ENCODE measurements around the gene PAQR8.

Gene PAQR8

DNA sequence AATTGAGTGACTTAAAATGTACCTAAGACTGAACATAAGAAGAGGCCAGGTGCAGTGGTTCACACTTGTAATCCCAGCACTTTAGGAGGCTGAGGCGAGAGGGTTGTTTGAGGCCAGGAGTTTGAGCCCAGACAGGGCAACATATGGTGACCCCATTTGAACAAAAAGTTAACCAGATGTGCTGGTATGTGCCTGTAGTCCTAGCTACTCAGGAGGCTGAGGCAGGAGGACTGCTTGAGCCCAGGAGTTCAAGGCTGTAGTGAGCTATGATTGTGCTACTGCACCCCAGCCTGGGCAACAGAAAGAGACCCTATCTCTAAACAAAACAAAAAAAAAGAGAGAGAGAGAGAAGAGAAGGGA is 10.1 kb upstream of the PAQR8 start:
- DNase-seq, result no peak

DNA sequence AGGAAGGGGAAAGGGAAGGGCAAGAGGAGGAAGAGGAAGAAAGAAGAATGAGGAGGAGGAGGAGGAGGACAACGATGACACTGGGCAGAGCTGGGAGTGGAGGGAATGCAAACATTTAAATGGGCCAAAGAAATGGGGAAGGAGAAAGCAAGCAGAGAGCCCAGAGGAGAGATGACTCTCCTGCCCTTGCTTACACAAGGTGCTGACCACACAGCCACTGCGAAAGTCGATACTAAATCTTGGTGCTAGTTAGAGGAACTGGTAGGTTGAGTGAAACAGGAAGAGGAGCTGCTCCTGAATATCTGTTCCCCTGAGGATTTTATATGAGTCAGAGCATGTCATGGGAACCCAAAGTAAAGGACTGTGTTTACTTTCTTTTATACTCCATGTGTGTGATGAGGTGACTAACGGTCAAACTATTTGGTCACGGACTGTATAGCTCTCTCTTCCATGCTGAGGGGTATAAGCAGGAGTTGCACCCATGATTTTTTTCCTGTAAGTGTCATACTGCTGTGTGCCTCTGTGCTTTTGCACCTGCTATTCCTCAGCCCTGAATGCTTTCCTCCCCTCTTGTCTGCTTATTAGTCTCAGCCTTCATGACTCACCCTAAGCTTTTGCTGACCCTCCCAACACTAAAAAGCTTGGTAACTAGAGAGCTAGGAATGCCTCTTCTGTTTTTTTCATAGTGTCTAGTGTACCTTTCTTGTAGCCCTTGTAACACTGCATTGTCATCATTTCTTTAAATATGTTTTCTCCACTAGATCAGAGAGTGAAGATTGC is 9.5 kb upstream of the PAQR8 start:
- DNase-seq, result no peak

DNA sequence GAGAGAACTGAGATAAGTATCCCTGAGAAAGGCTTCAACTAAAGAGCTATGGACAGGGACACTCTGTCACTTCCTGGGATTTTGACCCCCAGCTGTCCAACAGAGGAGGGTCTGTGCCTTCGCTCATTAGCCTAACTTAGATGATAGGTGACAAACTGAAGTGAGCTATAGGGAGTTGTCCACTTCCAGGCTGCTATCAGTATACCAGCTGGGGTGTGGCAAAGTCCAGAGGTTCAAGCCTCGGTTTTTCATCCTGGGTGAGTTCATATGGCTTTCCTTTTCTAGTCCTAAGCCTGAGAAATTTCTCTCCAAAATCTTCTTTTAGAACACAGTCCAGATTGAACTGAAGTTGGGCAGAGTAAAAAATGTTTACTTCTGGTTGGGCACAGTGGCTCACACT is 5.9 kb upstream of the PAQR8 start:
- no peak for DNase-seq

DNA sequence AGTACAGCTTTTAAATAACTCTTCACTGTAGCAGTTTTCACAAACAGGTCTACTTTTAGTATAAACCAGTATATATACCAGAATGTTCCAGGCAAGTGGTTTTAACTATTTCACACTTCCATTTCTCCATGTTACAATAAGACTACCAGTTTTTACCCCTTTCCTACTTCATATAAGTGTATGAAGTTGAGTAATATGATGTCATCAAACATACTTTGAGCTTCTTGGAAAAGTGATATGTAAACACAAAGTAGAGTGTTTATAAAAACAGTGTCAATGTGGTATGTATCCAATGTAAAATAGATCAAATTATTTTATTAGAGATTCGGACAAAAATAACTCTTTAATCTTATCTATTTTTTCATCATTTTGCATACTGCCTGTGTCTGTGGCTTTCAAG is 2.5 kb upstream of the PAQR8 start:
- no peak for DNase-seq

DNA sequence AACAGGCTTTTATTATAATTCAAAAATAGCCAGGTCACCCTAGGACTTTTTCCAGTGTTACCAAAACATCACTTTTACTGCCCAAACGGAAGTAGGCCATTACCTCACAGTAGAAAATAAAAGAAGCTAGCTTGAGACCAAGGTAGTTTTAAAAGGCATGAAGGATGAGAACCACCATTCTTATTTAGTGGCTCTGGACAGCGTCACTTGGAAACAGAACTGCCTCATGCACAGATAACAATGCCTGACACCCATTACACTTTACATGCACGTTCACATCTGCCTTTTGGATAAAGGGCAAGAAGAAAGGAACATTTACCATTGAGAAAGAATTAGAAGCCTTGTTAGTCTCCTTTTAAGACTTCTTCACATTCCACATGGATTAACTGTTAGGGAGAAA is 1.9 kb upstream of the PAQR8 start:
- DNase-seq, result no peak

DNA sequence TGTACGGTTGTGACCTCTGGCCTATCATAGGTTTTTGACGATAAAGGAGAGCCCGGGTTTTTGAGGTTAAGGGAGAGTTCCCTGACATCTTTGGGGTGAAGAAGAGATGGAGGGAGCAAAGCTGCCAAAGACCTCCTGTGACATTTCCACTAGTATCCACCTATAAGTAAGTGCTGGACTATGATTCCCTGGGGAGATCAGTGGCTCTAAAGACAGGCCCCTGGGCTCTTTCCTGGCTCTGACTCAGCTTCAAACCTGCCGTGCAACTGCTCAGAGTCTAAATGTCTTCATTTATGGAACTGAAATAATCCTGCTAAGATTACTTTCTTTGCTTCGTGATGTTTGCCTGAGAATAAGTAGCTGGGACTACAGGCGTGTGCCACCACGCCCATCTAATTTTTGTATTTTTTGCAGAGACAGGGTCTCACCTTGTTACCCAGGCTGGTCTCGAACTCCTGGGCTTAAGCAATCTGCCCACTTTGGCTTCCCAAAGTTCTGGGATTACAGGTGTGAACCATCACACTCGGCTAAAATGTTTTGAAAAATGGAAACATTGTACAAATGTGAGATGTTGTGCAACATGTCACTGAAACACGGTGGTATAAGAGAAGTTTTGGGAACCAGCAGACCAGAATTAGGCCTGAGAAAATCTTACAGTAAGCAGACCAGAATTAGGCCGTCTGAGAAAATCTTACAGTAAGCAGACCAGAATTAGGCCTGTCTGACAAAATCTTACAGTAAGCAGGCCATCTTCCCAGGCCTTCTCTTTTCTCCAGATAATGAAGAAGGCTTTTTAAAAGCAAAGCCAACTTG is 1.1 kb upstream of the PAQR8 start:
- no peak for DNase-seq

DNA sequence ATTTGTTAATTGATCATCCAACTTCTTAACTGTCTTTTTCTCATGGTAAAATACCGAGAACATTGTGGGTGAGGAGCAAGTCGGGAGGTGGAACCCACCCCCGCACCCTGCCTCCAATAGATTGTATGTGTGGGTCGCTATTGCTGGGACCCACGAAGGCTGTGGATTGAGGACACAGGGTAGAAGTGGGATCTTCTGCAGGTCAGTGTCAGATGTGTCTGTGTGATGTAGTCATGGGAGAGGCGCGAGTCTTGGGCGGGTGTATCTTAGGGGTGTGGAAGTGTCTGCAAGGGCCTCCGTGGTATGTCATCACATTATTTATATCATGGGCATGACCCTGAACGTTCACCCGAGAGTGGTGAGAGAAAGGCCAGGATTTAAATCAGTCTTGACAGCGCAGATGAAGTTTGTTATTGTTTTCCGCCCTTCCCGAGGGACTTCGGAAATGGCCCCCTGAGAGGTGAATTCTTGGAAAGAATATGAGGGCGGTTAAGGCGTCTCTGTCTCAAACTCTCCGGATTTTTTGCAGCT is 472 bp upstream of the PAQR8 start:
- peak; percentile 21 for DNase-seq

DNA sequence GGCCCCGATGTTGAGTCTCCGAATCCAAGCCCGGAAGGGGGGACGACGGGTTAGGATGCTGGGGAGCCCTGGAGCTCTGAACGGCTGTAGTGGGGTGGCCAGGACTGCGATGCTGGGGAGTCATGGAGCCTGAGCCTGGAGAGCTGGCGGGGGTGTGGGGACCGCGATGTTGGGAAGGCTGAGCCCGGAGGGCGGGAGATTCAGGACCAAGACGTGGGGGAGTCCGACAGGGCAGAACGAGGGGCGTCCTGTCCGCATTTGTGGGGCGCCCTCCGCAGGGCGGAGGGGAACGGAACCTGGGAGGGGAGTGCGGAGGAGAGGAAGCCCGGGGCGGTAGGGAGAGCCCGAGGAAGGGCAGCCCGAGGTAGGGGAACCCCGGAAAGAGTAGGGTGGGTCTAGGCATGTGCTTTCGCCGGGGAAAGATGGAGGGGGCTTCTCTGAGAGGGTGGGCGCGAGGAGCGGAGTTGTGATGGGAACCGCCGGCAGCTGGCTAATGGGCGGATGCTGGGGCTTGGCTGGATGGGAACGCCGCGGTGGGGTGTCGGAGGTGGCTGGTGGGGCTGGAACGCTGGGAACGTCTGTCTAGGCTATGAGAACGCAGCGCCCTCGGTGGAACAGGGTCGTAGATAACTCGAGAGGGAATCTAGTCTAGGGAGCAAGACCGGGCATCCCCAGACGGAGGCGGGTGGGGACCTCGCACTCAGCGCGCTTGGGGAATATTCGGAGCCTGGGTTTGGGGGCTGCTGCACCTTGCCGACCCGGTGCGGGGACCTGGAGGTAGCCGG is 684 bp downstream of the PAQR8 start:
- peak; percentile 42 for DNase-seq

DNA sequence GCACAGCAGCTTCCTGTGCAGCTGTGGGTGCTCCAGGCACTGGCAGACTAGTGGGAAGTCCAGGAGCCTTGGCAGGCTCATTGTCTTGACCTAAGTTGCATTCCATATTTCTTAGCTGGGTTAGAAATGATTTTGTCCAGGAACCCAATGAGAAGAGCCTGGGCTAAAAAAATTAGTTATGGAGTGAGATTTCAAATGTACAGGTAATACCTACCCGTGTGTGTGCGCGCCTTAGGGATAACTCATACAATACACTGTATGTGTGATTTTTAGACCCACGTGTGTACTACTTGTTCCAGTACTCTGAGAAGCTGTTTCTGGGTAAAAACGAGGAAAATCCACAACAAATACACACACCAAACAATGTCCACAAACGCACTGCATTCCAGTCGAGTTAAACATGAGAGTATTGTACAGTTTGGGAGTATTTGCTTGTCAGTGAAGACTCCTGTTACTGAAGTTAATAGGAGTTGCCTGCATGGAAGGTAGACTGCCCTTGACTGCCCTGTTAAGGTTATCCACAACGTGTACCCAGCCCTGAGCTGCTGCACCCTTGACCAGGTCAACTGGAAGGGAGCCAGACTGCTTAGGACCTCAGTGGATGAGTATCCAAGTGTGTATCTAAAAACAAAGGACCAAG is 1.4 kb downstream of the PAQR8 start:
- no peak for DNase-seq

DNA sequence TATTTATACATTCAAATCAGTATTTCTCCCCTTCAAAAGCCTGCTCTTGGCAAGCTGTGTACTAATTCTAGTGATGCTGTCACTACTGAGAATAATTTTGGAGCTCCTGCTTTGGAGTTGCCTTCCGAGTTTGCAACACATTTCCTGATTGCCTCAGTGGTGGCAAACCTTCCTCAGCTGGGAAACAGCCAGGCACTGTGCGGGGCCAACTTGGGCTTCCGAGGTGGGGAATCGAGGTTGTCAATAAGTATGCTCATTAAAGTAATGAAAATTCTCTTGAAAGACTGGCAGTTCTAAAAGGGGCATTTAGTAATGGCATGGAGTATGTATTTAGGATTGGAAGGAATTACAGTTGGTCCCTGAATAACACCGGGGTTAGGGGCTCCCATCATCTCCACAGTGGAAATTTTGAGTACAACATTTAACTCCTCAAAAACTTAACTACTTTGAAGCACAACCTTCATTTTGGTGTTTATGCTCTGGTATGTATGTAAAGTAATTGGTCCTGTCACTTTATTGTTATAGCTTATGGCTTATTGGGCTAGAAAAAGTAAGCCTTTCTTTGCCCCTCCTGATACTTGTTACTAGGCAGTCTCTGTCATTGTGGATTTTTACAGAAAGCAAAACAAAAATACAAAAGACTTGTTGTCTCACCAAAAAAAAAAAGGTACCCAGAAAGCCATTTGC is 2.7 kb downstream of the PAQR8 start:
- DNase-seq, result no peak

DNA sequence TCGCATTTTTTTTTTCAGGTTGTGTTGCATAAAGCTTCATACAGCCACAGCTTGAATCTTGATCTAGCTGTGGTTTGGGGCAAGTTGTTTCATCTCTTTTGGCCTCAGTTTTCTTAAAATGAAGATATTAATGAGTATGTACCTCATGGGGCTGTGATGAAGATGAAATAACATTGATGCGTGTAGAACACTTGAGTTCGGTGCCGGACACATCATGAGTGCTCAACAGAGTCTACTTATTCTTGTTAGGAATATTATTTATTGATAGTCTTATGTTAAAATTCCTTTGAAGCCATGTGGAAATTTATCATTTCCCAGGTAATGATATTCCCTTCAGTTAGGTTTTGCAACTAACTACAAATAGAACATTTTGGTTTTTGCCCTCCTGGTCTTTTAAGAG is 3.4 kb downstream of the PAQR8 start:
- no peak for DNase-seq

DNA sequence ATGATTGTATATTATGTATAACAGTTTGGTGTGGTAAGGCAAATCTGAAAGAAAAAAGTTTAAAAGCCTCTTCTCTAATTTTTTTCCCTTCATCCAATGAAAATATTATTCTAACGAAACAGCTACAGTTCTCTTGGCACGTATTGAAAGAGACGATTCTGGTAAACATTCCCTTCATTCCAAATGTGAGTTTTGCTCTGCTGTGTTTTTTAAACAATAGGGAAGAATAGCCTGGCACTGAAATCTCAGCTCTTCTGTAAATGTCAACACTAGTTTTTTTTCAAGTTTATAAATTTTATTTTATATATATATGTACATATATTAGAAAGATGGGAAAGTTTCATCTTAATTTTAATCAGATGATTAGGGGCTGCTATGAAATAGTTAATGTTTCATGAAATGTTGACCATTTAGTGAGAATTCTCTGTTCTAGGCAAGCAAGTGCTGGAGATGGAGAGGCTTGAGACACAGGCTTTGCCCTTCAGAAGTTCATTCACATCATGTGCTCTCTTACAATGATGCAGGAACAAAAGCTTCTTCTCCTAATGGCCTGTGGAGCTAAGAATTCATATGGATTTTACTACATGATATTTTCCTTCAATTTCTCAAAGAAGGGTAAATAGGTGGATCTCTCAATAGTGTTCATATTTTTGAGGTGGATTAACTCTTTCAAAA is 4.1 kb downstream of the PAQR8 start:
- DNase-seq, result no peak

DNA sequence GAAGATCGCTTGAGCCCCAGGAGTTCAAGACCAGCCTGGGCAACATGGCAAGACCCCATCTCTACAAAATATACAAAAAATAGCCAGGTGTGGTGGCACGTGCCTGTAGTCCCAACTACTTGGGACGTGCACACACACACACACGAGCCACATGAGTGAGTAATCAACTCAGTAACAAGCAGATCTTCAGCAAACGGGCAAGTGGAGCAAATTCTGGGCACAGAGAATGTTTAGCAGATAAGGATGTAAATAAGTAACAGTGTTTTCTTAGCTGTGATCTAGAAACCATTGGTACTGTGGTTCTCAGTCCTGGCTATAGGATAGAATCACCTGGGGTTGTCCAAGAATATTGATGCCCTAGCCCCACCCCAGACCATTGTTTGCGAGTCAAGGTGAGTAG is 6.1 kb downstream of the PAQR8 start:
- no peak for DNase-seq

DNA sequence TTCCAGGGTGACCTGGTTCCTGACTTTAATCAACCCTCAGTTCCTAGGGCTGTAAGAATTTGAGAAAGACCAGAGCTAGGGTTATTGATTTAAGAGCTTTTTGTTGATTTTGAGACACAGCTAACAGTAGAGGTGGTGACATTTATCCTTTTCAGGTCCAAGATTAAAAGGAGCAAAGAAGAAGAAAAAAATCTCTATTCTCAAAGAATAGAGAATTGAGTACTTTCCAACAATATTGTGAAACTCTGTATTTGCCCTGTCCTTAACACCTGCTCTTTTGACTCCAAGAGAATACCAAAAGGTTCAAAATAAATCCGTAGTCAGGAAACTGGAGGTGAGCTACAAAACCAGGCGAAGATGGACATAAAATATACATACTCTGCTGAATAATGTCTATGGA is 7.3 kb downstream of the PAQR8 start:
- no peak for DNase-seq

DNA sequence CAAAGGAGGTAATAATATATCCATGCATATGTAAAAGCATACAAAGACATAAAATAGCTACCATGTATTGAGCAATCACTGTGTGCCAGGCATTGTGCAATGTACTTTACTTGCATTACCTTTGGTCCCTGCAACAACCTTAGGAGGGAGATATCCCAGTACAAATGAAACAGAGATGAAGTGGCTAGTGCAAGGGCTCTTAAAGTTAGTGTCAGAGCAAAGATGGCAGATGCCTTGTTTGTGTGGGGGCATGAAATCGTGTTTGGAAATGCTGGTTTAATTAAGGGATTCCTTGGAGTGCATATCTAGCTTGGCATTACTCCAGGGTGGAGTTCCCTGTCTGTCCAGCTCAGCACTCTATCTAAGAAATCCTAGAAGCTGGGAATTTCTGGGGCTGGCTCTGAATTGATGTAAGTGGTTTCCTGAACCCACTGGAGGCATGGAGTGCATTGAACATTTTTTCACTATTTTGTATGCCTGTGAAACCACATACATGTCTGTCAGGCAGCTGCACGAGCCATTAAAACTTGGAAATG is 9.8 kb downstream of the PAQR8 start:
- DNase-seq, result no peak

DNA sequence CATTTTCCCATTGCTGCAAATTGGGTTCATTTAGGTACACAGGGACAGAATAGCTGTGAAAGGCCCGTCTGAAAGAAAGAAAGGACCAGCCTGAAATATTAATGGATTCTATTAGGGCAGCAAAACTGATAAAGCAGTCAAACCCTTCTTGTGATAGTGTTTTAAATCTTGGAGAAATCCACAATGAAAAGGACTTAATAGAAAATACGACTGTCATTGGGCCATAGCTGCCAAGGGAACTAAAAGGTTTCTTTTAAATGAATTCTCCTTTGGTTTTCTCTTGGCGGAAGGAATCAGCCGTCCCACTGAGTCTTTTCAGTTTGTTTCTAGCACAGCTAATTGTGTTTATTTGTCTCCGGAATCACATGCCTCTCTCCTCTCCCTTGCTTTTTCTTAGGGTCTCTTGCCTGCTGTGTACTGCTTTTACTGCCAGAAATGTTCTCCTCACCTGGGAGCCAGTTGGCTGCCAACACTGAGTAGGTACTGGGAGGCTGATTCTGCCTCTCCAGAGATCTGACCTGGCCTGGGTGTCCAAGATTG is 11.3 kb downstream of the PAQR8 start:
- DNase-seq, result no peak

DNA sequence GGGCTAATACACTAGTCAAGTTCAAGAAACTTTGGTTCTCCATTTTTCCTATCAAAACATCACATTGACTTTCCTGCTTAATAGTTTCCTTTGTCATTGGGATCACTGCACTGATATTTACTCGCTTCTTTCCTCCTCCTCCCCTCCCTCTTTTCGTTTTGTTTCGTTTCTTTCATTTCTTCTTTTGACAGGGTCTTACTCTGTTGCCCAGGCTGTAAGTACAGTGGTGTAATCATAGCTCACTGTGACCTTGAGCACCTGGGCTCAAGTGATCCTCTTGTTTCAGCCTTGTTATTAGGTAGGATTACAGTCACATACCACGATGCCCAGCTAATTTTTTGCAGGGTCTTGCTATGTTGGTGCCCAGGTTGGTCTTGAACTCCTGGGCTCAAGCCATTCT is 12.3 kb downstream of the PAQR8 start:
- no peak for DNase-seq

DNA sequence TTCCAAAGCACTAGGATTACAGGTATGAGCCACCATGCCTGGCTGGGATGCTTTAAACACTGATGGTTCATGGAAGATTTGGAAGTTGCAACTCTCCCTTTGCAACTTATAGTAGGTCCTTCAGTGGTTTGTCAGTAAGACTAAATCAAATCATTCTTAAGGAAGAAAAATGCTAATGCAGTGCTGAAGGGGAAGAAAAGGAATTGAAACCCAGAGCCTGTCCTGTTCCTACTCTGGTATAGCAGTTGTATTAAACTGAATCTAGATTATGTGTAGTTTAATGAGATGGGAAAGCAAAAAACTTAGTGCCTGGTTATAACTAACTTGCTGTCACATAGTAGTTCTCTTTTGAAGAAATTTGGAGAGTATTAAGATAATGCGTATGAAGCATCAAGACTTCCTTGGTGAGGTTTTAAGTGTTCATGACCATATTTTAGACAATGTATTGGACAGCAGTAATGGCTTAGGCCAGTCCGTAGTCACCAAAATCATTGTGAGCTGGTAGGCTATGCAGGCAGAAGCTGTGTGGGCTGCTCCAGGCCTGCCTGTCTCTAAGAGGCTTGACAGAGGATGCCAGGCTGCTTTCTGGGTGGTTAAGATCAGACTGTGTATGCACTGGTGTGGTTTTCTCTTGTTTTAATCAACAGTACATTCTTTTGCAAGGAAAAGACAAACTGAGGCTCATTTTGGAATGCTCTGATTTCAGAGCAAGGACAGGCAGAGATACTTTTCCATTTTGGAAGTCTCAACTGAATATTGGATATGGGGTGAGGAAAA is 14.0 kb downstream of the PAQR8 start:
- no peak for DNase-seq

DNA sequence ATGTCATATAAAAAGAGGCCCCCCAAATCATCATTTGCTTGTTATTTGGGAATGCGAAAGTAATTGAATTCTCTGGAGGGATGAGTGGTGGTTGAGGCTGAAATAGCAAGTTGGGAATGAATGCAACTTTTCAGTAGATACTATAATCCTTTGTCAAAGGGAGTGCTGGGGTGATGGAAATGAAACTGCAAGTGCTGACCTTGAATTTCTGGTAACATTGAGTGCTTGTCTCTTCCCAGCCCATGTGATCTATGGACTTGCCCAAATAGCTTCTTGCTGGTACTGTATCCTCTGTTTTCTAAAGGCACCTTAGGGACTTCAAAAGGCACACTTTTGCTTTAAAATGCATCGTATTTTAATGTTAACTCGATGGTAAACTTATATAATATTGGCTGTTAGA is 14.8 kb downstream of the PAQR8 start:
- no peak for DNase-seq

DNA sequence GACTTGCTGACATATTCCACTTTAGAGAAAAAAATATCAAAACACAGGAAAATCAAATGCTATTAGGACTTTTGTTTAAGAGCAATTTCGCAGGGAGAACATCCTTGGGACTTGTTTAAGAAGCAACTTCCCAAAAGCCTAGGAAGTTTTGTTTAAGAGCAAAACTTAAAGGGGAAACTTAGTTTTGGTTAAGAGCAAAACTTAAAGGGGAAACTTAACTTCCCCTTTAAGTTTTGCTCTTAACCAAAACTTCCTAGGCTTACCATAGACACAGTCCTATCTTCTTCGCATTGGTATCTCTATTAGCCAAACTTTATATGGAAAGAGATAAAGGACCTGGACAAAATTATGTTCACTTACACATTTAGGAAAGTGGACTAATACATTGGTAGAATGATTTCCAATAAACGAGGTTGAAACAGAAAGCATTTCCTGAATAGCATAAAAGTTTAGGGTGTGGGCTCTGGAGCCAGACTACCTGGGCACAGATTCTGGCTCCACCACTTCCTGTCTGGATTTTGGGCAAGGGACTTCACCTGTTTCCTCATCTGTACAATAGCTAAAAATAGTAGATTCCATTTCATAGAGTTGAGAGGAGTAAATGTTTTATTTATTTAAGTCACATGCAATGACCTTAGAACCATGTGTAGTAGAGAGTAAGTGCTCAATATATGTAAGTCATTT is 15.7 kb downstream of the PAQR8 start:
- no peak for DNase-seq
